EL (cell line): Measurements from ENCODE around the gene FUCA2.

Experiments
- DNase-seq: peaks from one replicate; pipeline ENCODE4 v3.0.0-alpha.2; 2016

The FUCA2 gene, protein sequence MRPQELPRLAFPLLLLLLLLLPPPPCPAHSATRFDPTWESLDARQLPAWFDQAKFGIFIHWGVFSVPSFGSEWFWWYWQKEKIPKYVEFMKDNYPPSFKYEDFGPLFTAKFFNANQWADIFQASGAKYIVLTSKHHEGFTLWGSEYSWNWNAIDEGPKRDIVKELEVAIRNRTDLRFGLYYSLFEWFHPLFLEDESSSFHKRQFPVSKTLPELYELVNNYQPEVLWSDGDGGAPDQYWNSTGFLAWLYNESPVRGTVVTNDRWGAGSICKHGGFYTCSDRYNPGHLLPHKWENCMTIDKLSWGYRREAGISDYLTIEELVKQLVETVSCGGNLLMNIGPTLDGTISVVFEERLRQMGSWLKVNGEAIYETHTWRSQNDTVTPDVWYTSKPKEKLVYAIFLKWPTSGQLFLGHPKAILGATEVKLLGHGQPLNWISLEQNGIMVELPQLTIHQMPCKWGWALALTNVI

GRCh38 chr6:143510991-143511891 is at the start of gene FUCA2:
Gene FUCA2, minus strand, starts transcription at chr6:143511720. Its CDS starts 86 bp downstream, at chr6:143511634.
- peak; percentile 93 for DNase-seq

GRCh38 chr6:143561105-143561704 is 49.7 kb upstream of the FUCA2 start:
- no peak for DNase-seq

GRCh38 chr6:143559051-143559660 is 47.6 kb upstream of the FUCA2 start:
- DNase-seq, result peak; percentile 39

GRCh38 chr6:143556529-143556928 is 45.0 kb upstream of the FUCA2 start:
- peak; percentile 97 for DNase-seq

DNA sequence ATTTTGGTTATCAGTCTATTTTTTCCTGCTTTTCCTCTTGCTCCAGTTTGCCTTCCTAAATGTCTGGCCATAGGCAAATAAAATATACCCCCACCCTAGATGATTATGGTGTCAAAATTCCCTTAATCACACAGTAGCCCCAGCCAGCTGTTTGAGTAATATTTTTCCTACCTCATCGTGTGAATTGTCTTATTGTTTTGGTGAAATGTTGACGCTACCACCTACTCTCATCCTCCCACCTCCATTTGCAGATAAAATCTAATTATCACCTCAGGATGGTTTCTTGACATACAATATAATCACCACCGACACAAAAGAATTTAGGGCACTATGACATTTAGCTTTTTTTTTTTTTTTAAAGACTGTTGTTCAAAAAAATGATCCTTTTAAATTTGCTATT is 44.1 kb upstream of the FUCA2 start:
- no peak for DNase-seq

- DNase-seq, result peak; percentile 14
Measured at GRCh38 chr6:143555071-143555492, 43.6 kb upstream of the FUCA2 start.

GRCh38 chr6:143553337-143553736 is 41.8 kb upstream of the FUCA2 start:
- no peak for DNase-seq

DNA sequence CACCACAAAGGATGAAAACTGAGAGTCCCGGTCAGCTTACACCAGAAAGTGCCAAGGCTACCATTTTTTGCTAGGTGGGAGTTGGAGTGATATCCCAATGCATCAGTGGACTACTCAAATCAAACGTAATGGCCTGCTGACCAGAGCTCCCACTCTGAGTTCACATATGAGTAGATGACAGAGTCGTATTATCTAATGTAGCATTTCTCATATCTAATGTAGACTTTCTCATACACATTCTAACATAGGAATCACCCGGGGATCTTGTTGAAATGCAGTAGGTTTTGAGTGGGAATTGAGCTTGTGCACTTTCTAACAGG is 38.4 kb upstream of the FUCA2 start:
- no peak for DNase-seq

- DNase-seq, result peak; percentile 39
Measured at GRCh38 chr6:143549221-143549948, 37.9 kb upstream of the FUCA2 start.

DNA sequence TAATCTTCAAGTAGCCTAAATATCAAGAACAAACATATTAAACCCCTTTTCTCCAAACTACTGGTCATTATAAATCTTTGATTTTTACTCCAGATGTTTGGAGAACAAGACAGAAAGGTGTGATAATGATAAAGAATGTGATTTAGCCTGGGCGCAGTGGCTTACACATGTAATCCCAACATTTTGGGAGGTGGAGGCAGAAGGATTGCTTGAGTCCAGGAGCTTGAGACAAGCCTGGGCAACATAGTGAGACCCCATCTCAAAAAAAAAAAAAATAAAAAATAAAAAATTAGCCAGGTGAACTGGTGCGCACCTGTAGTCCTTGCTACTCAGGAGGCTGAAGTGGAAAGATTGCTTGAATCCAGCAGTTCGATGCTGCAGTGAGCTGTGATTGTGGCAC is 35.1 kb upstream of the FUCA2 start:
- no peak for DNase-seq

DNA sequence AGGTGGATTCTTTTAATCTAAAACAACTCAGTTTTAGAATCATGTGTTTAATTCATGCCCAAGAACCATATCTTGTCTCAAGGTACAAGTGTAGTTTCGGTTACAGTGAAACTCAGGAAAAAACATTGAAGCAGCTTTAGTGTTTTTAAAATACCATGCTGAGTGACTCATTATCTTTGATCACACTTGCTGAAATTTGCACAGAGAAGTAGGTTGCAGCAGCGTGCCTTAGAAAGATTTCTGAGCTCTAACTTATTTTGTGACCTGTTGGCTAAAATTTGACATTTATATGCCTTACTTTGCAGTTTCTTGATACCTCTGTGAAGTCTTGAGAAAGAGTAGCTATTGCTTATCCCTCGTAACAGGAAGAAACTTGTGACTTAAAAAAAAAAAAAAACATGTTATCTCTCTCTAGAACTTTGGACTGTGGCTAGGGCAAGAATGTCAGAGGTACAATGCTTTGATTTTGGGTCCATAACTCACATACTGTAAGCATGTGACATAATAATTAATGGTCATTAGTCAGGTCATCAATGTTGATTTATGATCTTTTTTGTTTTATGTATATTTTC is 34.5 kb upstream of the FUCA2 start:
- peak; percentile 47 for DNase-seq

DNA sequence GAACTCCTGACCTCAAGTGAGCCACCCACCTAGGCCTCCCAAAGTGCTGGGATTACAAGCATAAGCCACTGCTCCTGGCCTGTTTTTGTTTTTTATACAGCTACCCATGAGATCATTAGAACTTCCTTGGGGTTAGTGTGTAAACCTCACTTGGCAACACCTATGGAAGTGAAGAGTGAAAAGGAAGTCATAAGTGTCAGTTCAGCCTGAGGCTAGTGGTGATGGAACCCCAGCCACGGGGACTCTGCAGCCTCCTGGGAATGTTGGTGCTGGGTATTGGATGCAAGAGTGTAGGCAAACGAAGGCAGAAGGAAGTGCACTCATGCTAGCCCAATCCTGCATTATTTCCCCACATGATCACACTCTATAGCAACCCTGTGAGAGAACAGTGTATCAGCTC is 33.6 kb upstream of the FUCA2 start:
- DNase-seq, result peak; percentile 17

DNA sequence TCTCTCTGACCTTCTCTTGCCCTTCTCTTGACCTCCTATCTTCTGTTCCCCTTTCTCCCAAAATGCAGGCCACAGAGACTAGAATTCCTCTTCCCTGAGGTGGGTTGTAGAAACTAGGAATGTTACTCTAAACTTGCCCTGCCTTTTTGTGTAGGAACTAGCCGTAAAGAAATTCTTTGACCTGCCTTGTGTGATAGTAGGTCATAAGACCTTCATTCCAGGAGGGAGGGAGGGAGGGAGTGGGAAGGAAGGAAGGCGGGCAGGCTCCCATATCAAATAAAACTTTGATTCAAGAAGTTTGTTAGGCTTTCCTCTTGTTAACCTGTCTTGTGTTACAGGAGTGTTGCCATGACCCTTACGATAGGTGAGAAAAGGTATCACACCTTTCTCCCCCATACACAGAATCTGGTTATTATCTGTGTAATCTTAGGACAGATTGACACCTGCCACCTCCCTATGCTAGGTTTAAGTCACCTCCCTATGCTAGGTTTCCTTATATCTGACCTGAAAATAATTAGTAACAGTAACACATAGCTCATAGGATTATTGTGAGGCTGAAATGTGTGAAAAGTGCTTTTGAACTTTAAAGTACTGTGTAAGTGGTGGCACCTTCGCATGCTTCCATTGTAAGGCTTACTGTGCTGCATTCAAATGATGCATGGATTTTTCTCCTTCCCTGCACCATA is 32.6 kb upstream of the FUCA2 start:
- DNase-seq, result no peak

DNA sequence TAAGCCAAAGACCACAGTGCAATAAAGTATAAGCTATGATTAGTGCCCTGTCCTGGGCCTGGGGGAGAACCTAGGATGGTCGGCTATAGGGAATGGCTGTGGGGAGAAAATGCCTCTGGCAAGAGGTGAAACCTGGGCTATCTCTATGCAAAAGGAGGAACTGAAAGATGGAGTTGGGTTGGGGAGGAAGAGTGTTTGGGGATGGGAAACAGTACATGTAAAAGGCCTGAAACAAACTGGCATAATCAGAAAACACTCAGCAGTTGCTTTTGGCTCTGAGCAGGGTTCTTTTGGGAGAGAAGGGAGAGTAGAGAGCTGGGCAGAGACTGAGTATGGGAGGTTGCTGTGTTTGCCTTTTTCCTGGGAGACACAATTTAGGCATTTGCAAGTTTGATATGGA is 31.9 kb upstream of the FUCA2 start:
- no peak for DNase-seq

GRCh38 chr6:143542888-143543287 is 31.4 kb upstream of the FUCA2 start:
- DNase-seq, result peak; percentile 14

DNA sequence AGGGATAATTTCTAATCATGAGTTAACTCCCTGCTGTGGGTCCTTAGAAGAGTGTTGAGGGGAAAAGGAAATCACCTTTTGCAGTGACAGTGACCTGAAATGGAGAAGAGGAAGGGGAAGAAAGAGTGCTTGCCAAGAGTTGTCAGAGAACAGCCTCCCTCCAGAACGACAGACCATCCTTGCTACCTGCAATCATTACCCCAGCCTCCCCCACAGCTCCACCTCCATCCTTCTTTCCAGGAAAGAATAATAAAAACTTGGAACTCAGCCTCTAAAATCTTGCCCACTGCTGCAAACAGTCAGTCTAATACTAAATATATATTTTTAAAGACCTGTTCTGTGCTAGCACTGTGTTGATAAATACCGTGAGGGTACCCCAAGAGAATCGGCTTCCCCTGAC is 28.7 kb upstream of the FUCA2 start:
- no peak for DNase-seq

DNA sequence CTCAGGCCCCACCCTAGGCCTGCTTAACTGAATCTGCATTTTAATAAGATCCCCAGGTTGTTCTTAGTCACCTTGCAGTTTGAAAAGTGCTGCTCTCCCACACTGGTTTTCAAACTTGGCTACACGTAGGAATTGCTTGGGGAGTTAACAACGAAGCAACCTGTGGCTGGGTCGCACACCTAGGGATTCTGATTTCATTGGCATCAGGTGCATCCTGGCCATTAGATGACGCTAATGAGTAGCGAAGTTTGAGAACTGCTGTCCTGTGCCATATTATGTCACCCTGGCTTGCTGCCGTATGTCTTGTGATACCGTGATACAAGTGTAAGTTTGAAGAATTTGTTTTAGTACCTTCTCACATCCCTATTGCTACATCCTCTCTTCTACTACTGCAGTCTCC is 28.2 kb upstream of the FUCA2 start:
- no peak for DNase-seq

- no peak for DNase-seq
Measured at GRCh38 chr6:143539106-143539505, 27.6 kb upstream of the FUCA2 start.

DNA sequence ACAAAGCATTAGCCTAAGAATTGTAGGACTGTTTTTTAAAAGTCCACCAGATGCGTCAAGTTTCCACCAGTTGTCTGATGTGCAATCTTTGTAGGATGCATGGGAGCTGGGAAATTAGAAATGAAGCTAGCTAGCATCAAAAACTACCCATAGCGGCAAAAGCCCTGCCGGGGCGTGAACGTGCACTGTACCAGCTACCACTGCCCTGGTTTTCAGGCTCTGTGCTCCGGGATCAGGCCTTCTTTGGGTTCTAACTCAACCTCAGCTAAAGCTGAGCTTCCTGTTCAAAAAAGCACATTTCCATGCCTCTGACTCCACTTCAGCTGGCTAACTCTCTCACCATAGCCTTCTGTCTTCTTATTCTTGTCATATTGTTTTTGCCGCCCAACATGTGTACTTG is 26.9 kb upstream of the FUCA2 start:
- DNase-seq, result no peak

GRCh38 chr6:143536866-143537691 is 25.6 kb upstream of the FUCA2 start:
- peak; percentile 77 for DNase-seq
